HCT116 (cell line): ENCODE measurements around the gene PLEKHG1. TPM values are rescaled to one million over a fixed set of nuclear protein-coding genes. Genes with fewer than 3 reads are reported as not detected.

ENCODE experiments used
- ATAC-seq: fragments of 200-7000 bp; cut with Tn5 transposase; 2 replicates; pipeline ENCODE4 v1.9.1; 2020; ENCODE audit warnings: mild to moderate bottlenecking, moderate library complexity
- BruUV-seq: library from RNA; stranded (reverse); fragments of 400-500 nt; replicated peaks from 2 replicates; lab custom pipeline; 2021; lab: Mats Ljungman, UMichigan
- CTCF ChIA-PET: fragments of 300-600 bp; sonication (Branson Sonifier 250); formaldehyde crosslinking; loops from one replicate; lab custom pipeline; 2021; ENCODE audit warnings: antibody characterized with exemption; lab: Charles Lee
- POLR2A ChIA-PET: fragments of 300-600, 350-600 bp; sonication (Branson Sonifier 250); formaldehyde crosslinking; loops from one replicate; lab custom pipeline; 2021; ENCODE audit warnings: antibody characterized with exemption; lab: Charles Lee
- RAD21 ChIA-PET, 2 experiments: fragments of 300-600 bp; sonication (Branson Sonifier 250); formaldehyde crosslinking; loops; one replicate each; lab custom pipeline; 2023; ENCODE audit warnings: low total read pairs in 2 of 2; ENCODE audit not compliant: uncharacterized antibody in 2 of 2, unreplicated experiment in 2 of 2, low non-redundant PET in 1 of 2; lab: Charles Lee
- DNase-seq: peaks from one replicate; pipeline ENCODE4 v3.0.0-alpha.2; 2010; ENCODE audit warnings: low read depth, low spot score
- H2AFZ ChIP-seq: fragments of 200-600 bp; shearing (Covaris generic), sonication (generic); 2 replicates; pipeline ENCODE4 v1.6.1; 2017; ENCODE audit warnings: low read depth, mixed run types, mixed read lengths, antibody characterized with exemption, low read length; ENCODE audit not compliant: poor library complexity, severe bottlenecking
- H3K27ac ChIP-seq: 2 replicates; pipeline ENCODE4 v1.5.1; 2012; ENCODE audit warnings: low read depth, low read length
- H3K27me3 ChIP-seq: fragments of 200-600 bp; sonication (generic); 2 replicates; pipeline ENCODE4 v1.6.1; 2016; ENCODE audit warnings: mixed run types, low read length, mixed read lengths; ENCODE audit not compliant: insufficient read depth
- H3K36me3 ChIP-seq, 2 experiments: fragments of 200-500 bp in 1 of 2; fragments of 200-600 bp in 1 of 2; sonication (Bioruptor generic) in 1 of 2; sonication (generic) in 1 of 2; 2 replicates each; pipeline versions ENCODE4 v1.5.1 to v1.6.1; 2014 to 2016; ENCODE audit warnings: low read length in 2 of 2, inconsistent platforms in 1 of 2, mixed read lengths in 1 of 2, mixed run types in 1 of 2; ENCODE audit not compliant: insufficient read depth in 2 of 2, control insufficient read depth in 1 of 2
- H3K4me1 ChIP-seq, 2 experiments: fragments of 200-600 bp in 1 of 2; sonication (generic) in 1 of 2; 2 replicates each; pipeline versions ENCODE4 v1.5.1 to v1.6.1; 2012 to 2017; ENCODE audit warnings: low read length in 2 of 2, inconsistent platforms in 1 of 2, mild to moderate bottlenecking in 1 of 2, mixed read lengths in 1 of 2, mixed run types in 1 of 2, moderate library complexity in 1 of 2; ENCODE audit not compliant: insufficient read depth in 2 of 2, control insufficient read depth in 1 of 2
- H3K4me2 ChIP-seq: fragments of 200-600 bp; sonication (generic); 2 replicates; pipeline ENCODE4 v1.6.1; 2017; ENCODE audit warnings: mixed run types, low read length, mixed read lengths
- H3K4me3 ChIP-seq, 2 experiments: fragments of 200-600 bp in 1 of 2; sonication (generic) in 1 of 2; replicated peaks in 1 of 2; 2 replicates each; pipeline ENCODE4 v1.5.1; 2011 to 2016; ENCODE audit warnings: low read length in 2 of 2, control low read depth in 1 of 2, low read depth in 1 of 2, mild to moderate bottlenecking in 1 of 2, mixed read lengths in 1 of 2, mixed run types in 1 of 2
- H3K79me2 ChIP-seq: fragments of 200-600 bp; sonication (generic); 2 replicates; pipeline ENCODE4 v1.6.1; 2017; ENCODE audit warnings: mild to moderate bottlenecking, mixed run types, low read length, moderate library complexity, mixed read lengths; ENCODE audit not compliant: insufficient read depth
- H3K9ac ChIP-seq: fragments of 200-600 bp; sonication (generic); 2 replicates; pipeline ENCODE4 v1.6.1; 2016; ENCODE audit warnings: low read length, mixed read lengths
- H3K9me2 ChIP-seq: fragments of 200-600 bp; sonication (generic), shearing (Covaris generic); 2 replicates; pipeline ENCODE4 v1.6.1; 2017; ENCODE audit warnings: mixed run types, mild to moderate bottlenecking, moderate library complexity; ENCODE audit not compliant: insufficient read depth
- H3K9me3 ChIP-seq, 2 experiments: fragments of 200-500 bp in 1 of 2; fragments of 200-600 bp in 1 of 2; sonication (Bioruptor generic) in 1 of 2; sonication (generic) in 1 of 2; 2 replicates each; pipeline ENCODE4 v1.6.1; 2014 to 2017; ENCODE audit warnings: low read length in 2 of 2, mixed read lengths in 2 of 2, inconsistent platforms in 1 of 2, low read depth in 1 of 2, mild to moderate bottlenecking in 1 of 2, mixed run types in 1 of 2, moderate library complexity in 1 of 2; ENCODE audit not compliant: control insufficient read depth in 1 of 2, insufficient read depth in 1 of 2
- H4K20me1 ChIP-seq: fragments of 200-600 bp; sonication (generic), shearing (Covaris generic); 2 replicates; pipeline ENCODE4 v1.6.1; 2017; ENCODE audit warnings: mixed run types, mild to moderate bottlenecking, moderate library complexity; ENCODE audit not compliant: insufficient read depth
- EZH2phosphoT487 ChIP-seq: fragments of 200-600 bp; IDR thresholded peaks from 2 replicates; pipeline ENCODE4 v1.6.1; 2018; ENCODE audit warnings: antibody characterized with exemption, borderline replicate concordance
- FOSL1 ChIP-seq: IDR thresholded peaks from 2 replicates; pipeline ENCODE4 v1.6.1; 2012; ENCODE audit warnings: low read depth
- POLR2A ChIP-seq: IDR thresholded peaks from 2 replicates; pipeline ENCODE4 v1.7.0; 2011; ENCODE audit warnings: borderline replicate concordance; ENCODE audit not compliant: insufficient read depth, insufficient read length; ENCODE audit errors: extremely low read depth
- SIN3A ChIP-seq: IDR thresholded peaks from 2 replicates; pipeline ENCODE4 v1.6.1; 2012; ENCODE audit warnings: low read depth
- SP1 ChIP-seq: IDR thresholded peaks from 2 replicates; pipeline ENCODE4 v1.6.1; 2012; ENCODE audit warnings: low read depth
- TCF7L2 ChIP-seq: IDR thresholded peaks from 2 replicates; pipeline ENCODE4 v1.7.0; 2011; ENCODE audit warnings: borderline replicate concordance, inconsistent platforms; ENCODE audit not compliant: insufficient read depth, insufficient read length; ENCODE audit errors: extremely low read depth
- ZFX ChIP-seq: fragments of 450-650 bp; IDR thresholded peaks from 2 replicates; pipeline ENCODE4 v1.6.1; 2017
- ZNF274 ChIP-seq: fragments of 200-500 bp; sonication (Bioruptor generic); IDR thresholded peaks from 2 replicates; pipeline ENCODE4 v1.6.1; 2014; ENCODE audit warnings: mild to moderate bottlenecking, low read depth, low read length, inconsistent platforms
- intact Hi-C: fragments of 100-400 bp; cut with micrococcal nuclease; formaldehyde crosslinking; loops from 2 replicates; pipeline ENCODE4 v1.10.0; 2022
- total RNA-seq: library from RNA; stranded (reverse); gene quantifications from one replicate; pipeline ENCODE4 v1.2.1, GENCODE V29; 2021; ENCODE audit not compliant: unreplicated experiment
- TF ChIP-seq, protein P1 (sequence below), 3 experiments: fragments of 200-600 bp in 1 of 3; sonication (generic) in 1 of 3; IDR thresholded peaks in 2 of 3; conservative IDR thresholded peaks in 1 of 3; 2 replicates each; pipeline ENCODE4 v1.5.1; 2012 to 2017; ENCODE audit warnings: low read depth in 2 of 3, low read length in 2 of 3, antibody characterized with exemption in 1 of 3, borderline replicate concordance in 1 of 3, control low read depth in 1 of 3, mild to moderate bottlenecking in 1 of 3, mixed read lengths in 1 of 3, mixed run types in 1 of 3, moderate library complexity in 1 of 3; ENCODE audit not compliant: insufficient read depth in 1 of 3

Gene PLEKHG1
- total RNA-seq, 1 experiment from 2014 or later: 10.4 TPM

- no peak for TF ChIP-seq ZNF274
- TF ChIP-seq, all 23 proteins: peak for 0
Observed at GRCh38 chr6:150624191-150624590, 24.5 kb downstream of the PLEKHG1 start (continued).

DNA sequence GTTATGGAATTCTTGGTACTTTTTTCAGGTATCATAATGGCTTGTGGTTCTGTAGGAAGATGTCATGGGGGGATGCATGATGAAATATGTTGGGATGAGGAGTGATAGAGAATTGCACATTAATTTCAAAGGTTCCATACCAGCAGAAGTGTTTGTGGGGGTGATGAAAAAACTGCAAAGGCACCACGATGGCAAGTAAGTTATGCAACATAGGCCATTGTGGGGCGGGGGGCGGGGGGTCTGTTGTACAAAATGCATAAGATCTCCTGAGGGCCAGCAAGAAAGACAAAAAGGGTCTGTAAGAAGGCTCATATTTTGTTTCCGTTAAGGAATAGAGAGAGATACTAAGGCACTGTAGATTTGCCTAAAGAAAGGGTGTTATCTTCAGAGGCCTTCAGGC lies 26.2 kb downstream of the PLEKHG1 start:
- ChIA-PET CTCF (no interaction called here), RAD21 (no interaction called here), POLR2A (no interaction called here)
- H3K9me2 ChIP-seq: no peaks in the 10 kb centered on the region
- H3K4me3 ChIP-seq: no peak overlapping the region
- H3K36me3 ChIP-seq: no peaks in the 10 kb centered on the region
- no peaks in the 10 kb centered on the region for H3K27me3 ChIP-seq
- H3K4me2 ChIP-seq: no peak overlapping the region
- DNase-seq (no peak), ATAC-seq (no peak)
- H3K27ac ChIP-seq: no peak overlapping the region
- H3K79me2 ChIP-seq: no peaks in the 10 kb centered on the region
- H2AFZ ChIP-seq: no peak overlapping the region
- no peaks in the 10 kb centered on the region for H3K9me3 ChIP-seq
- no peaks in the 10 kb centered on the region for H4K20me1 ChIP-seq
- no peaks in the 10 kb centered on the region for H3K4me1 ChIP-seq
- no peak overlapping the region for H3K9ac ChIP-seq
- BruUV-seq: no TSS peak
- intact Hi-C loops: no loop called here
- TF ChIP-seq TCF7L2 (no peak), SP1 (no peak), POLR2A (no peak), FOSL1 (no peak), SIN3A (no peak), EZH2phosphoT487 (no peak), ZFX (no peak)
- TF ChIP-seq, protein P1, sequence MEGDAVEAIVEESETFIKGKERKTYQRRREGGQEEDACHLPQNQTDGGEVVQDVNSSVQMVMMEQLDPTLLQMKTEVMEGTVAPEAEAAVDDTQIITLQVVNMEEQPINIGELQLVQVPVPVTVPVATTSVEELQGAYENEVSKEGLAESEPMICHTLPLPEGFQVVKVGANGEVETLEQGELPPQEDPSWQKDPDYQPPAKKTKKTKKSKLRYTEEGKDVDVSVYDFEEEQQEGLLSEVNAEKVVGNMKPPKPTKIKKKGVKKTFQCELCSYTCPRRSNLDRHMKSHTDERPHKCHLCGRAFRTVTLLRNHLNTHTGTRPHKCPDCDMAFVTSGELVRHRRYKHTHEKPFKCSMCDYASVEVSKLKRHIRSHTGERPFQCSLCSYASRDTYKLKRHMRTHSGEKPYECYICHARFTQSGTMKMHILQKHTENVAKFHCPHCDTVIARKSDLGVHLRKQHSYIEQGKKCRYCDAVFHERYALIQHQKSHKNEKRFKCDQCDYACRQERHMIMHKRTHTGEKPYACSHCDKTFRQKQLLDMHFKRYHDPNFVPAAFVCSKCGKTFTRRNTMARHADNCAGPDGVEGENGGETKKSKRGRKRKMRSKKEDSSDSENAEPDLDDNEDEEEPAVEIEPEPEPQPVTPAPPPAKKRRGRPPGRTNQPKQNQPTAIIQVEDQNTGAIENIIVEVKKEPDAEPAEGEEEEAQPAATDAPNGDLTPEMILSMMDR (IDR thresholded peaks at IDR 0.05 in 2 of 3, conservative IDR thresholded peaks at IDR 0.05 in 1 of 3; ENCODE audit: borderline replicate concordance in 1 of 3, insufficient read depth in 1 of 3, low read depth in 2 of 3, low read length in 2 of 3): no peak
- TF ChIP-seq, all 23 proteins: peak for 0
